HCT116 (cell line): Measurements from ENCODE around the gene EPS15. TPM values are rescaled to one million over a fixed set of nuclear protein-coding genes. Genes with fewer than 3 reads are reported as not detected.

Experiments used
- ATAC-seq: fragments of 200-7000 bp; cut with Tn5 transposase; 2 replicates; pipeline ENCODE4 v1.9.1; 2020; ENCODE audit warnings: mild to moderate bottlenecking, moderate library complexity
- BruUV-seq: library from RNA; stranded (reverse); fragments of 400-500 nt; replicated peaks from 2 replicates; lab custom pipeline; 2021; lab: Mats Ljungman, UMichigan
- CTCF ChIA-PET: fragments of 300-600 bp; sonication (Branson Sonifier 250); formaldehyde crosslinking; loops from one replicate; lab custom pipeline; 2021; ENCODE audit warnings: antibody characterized with exemption; lab: Charles Lee
- POLR2A ChIA-PET: fragments of 300-600, 350-600 bp; sonication (Branson Sonifier 250); formaldehyde crosslinking; loops from one replicate; lab custom pipeline; 2021; ENCODE audit warnings: antibody characterized with exemption; lab: Charles Lee
- RAD21 ChIA-PET, 2 experiments: fragments of 300-600 bp; sonication (Branson Sonifier 250); formaldehyde crosslinking; loops; one replicate each; lab custom pipeline; 2023; ENCODE audit warnings: low total read pairs in 2 of 2; ENCODE audit not compliant: uncharacterized antibody in 2 of 2, unreplicated experiment in 2 of 2, low non-redundant PET in 1 of 2; lab: Charles Lee
- DNase-seq: peaks from one replicate; pipeline ENCODE4 v3.0.0-alpha.2; 2010; ENCODE audit warnings: low read depth, low spot score
- H2AFZ ChIP-seq: fragments of 200-600 bp; shearing (Covaris generic), sonication (generic); 2 replicates; pipeline ENCODE4 v1.6.1; 2017; ENCODE audit warnings: low read depth, mixed run types, mixed read lengths, antibody characterized with exemption, low read length; ENCODE audit not compliant: poor library complexity, severe bottlenecking
- H3K27ac ChIP-seq: 2 replicates; pipeline ENCODE4 v1.5.1; 2012; ENCODE audit warnings: low read depth, low read length
- H3K27me3 ChIP-seq: fragments of 200-600 bp; sonication (generic); 2 replicates; pipeline ENCODE4 v1.6.1; 2016; ENCODE audit warnings: mixed run types, low read length, mixed read lengths; ENCODE audit not compliant: insufficient read depth
- H3K36me3 ChIP-seq, 2 experiments: fragments of 200-500 bp in 1 of 2; fragments of 200-600 bp in 1 of 2; sonication (Bioruptor generic) in 1 of 2; sonication (generic) in 1 of 2; 2 replicates each; pipeline versions ENCODE4 v1.5.1 to v1.6.1; 2014 to 2016; ENCODE audit warnings: low read length in 2 of 2, inconsistent platforms in 1 of 2, mixed read lengths in 1 of 2, mixed run types in 1 of 2; ENCODE audit not compliant: insufficient read depth in 2 of 2, control insufficient read depth in 1 of 2
- H3K4me1 ChIP-seq, 2 experiments: fragments of 200-600 bp in 1 of 2; sonication (generic) in 1 of 2; 2 replicates each; pipeline versions ENCODE4 v1.5.1 to v1.6.1; 2012 to 2017; ENCODE audit warnings: low read length in 2 of 2, inconsistent platforms in 1 of 2, mild to moderate bottlenecking in 1 of 2, mixed read lengths in 1 of 2, mixed run types in 1 of 2, moderate library complexity in 1 of 2; ENCODE audit not compliant: insufficient read depth in 2 of 2, control insufficient read depth in 1 of 2
- H3K4me2 ChIP-seq: fragments of 200-600 bp; sonication (generic); 2 replicates; pipeline ENCODE4 v1.6.1; 2017; ENCODE audit warnings: mixed run types, low read length, mixed read lengths
- H3K4me3 ChIP-seq, 2 experiments: fragments of 200-600 bp in 1 of 2; sonication (generic) in 1 of 2; replicated peaks in 1 of 2; 2 replicates each; pipeline ENCODE4 v1.5.1; 2011 to 2016; ENCODE audit warnings: low read length in 2 of 2, control low read depth in 1 of 2, low read depth in 1 of 2, mild to moderate bottlenecking in 1 of 2, mixed read lengths in 1 of 2, mixed run types in 1 of 2
- H3K79me2 ChIP-seq: fragments of 200-600 bp; sonication (generic); 2 replicates; pipeline ENCODE4 v1.6.1; 2017; ENCODE audit warnings: mild to moderate bottlenecking, mixed run types, low read length, moderate library complexity, mixed read lengths; ENCODE audit not compliant: insufficient read depth
- H3K9ac ChIP-seq: fragments of 200-600 bp; sonication (generic); 2 replicates; pipeline ENCODE4 v1.6.1; 2016; ENCODE audit warnings: low read length, mixed read lengths
- H3K9me2 ChIP-seq: fragments of 200-600 bp; sonication (generic), shearing (Covaris generic); 2 replicates; pipeline ENCODE4 v1.6.1; 2017; ENCODE audit warnings: mixed run types, mild to moderate bottlenecking, moderate library complexity; ENCODE audit not compliant: insufficient read depth
- H3K9me3 ChIP-seq, 2 experiments: fragments of 200-500 bp in 1 of 2; fragments of 200-600 bp in 1 of 2; sonication (Bioruptor generic) in 1 of 2; sonication (generic) in 1 of 2; 2 replicates each; pipeline ENCODE4 v1.6.1; 2014 to 2017; ENCODE audit warnings: low read length in 2 of 2, mixed read lengths in 2 of 2, inconsistent platforms in 1 of 2, low read depth in 1 of 2, mild to moderate bottlenecking in 1 of 2, mixed run types in 1 of 2, moderate library complexity in 1 of 2; ENCODE audit not compliant: control insufficient read depth in 1 of 2, insufficient read depth in 1 of 2
- H4K20me1 ChIP-seq: fragments of 200-600 bp; sonication (generic), shearing (Covaris generic); 2 replicates; pipeline ENCODE4 v1.6.1; 2017; ENCODE audit warnings: mixed run types, mild to moderate bottlenecking, moderate library complexity; ENCODE audit not compliant: insufficient read depth
- CBX3 ChIP-seq: IDR thresholded peaks from 2 replicates; pipeline ENCODE4 v1.6.1; 2012; ENCODE audit warnings: low read depth
- CEBPB ChIP-seq: IDR thresholded peaks from 2 replicates; pipeline ENCODE4 v1.6.1; 2012; ENCODE audit warnings: low read depth
- EZH2 ChIP-seq: fragments of 200-600 bp; sonication (generic); IDR thresholded peaks from 2 replicates; pipeline ENCODE4 v1.6.1; 2017; ENCODE audit warnings: antibody characterized with exemption, mixed run types
- FOSL1 ChIP-seq: IDR thresholded peaks from 2 replicates; pipeline ENCODE4 v1.6.1; 2012; ENCODE audit warnings: low read depth
- JUND ChIP-seq: IDR thresholded peaks from 2 replicates; pipeline ENCODE4 v1.6.1; 2012
- RAD21 ChIP-seq: IDR thresholded peaks from 2 replicates; pipeline ENCODE4 v1.6.1; 2012; ENCODE audit warnings: low read depth, mild to moderate bottlenecking
- SIN3A ChIP-seq: IDR thresholded peaks from 2 replicates; pipeline ENCODE4 v1.6.1; 2012; ENCODE audit warnings: low read depth
- SP1 ChIP-seq: IDR thresholded peaks from 2 replicates; pipeline ENCODE4 v1.6.1; 2012; ENCODE audit warnings: low read depth
- SRF ChIP-seq: IDR thresholded peaks from 2 replicates; pipeline ENCODE4 v1.6.1; 2012; ENCODE audit warnings: low read depth
- YY1 ChIP-seq: IDR thresholded peaks from 2 replicates; pipeline ENCODE4 v1.6.1; 2011; ENCODE audit warnings: low read length, low read depth, moderate library complexity, mild to moderate bottlenecking; ENCODE audit not compliant: insufficient replicate concordance; ENCODE audit errors: extremely low read depth
- intact Hi-C: fragments of 100-400 bp; cut with micrococcal nuclease; formaldehyde crosslinking; loops from 2 replicates; pipeline ENCODE4 v1.10.0; 2022
- total RNA-seq: library from RNA; stranded (reverse); gene quantifications from one replicate; pipeline ENCODE4 v1.2.1, GENCODE V29; 2021; ENCODE audit not compliant: unreplicated experiment
- TF ChIP-seq, protein P1 (sequence below), 3 experiments: fragments of 200-600 bp in 1 of 3; sonication (generic) in 1 of 3; IDR thresholded peaks in 2 of 3; conservative IDR thresholded peaks in 1 of 3; 2 replicates each; pipeline ENCODE4 v1.5.1; 2012 to 2017; ENCODE audit warnings: low read depth in 2 of 3, low read length in 2 of 3, antibody characterized with exemption in 1 of 3, borderline replicate concordance in 1 of 3, control low read depth in 1 of 3, mild to moderate bottlenecking in 1 of 3, mixed read lengths in 1 of 3, mixed run types in 1 of 3, moderate library complexity in 1 of 3; ENCODE audit not compliant: insufficient read depth in 1 of 3
- TF ChIP-seq, protein P2 (sequence below): IDR thresholded peaks from 2 replicates; pipeline ENCODE4 v1.6.1; 2011; ENCODE audit warnings: mild to moderate bottlenecking, low read length, moderate library complexity; ENCODE audit not compliant: insufficient replicate concordance; ENCODE audit errors: extremely low read depth

The EPS15 gene
- total RNA-seq, 1 experiment from 2014 or later, result 41.2 TPM

DNA sequence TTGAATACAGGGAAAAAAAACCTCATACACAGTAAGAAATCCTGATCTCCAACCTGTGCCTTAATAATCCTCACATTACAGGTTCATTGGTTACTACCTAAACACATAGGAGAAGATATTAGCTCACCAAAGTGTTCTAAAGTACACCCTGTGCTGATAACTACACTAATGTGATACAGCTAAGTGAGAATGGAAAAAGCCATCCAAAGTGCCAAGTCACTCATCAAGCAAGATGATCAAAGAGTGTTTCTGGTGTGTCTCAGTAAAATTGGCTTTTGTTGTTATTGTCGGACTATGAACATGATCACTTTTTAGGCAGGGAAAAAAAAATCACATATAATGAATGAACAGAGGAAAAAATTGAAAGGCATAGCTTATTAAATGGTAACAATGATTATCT lies 31.4 kb downstream of the EPS15 start:
- H3K4me2 ChIP-seq, result no peak overlapping the region
- H3K4me1 ChIP-seq, result peaks cover 0 to 3% of the 10 kb centered on the region in 2 experiments; a peak in 1 of 4 replicates
- no peaks in the 10 kb centered on the region for H3K27me3 ChIP-seq
- no peaks in the 10 kb centered on the region for H4K20me1 ChIP-seq
- H2AFZ ChIP-seq, result no peak overlapping the region
- H3K9ac ChIP-seq, result no peak overlapping the region
- POLR2A ChIA-PET, result no interaction called here
- no peaks in the 10 kb centered on the region for H3K9me3 ChIP-seq
- H3K36me3 ChIP-seq, result no peaks in the 10 kb centered on the region
- peaks cover 53% of the 10 kb centered on the region for H3K79me2 ChIP-seq
- H3K4me3 ChIP-seq, result no peak overlapping the region
- DNase-seq, result no peak
- BruUV-seq, result no TSS peak
- ATAC-seq, result no peak
- no peaks in the 10 kb centered on the region for H3K9me2 ChIP-seq
- CTCF ChIA-PET, result no interaction called here
- RAD21 ChIA-PET, result no interaction called here
- H3K27ac ChIP-seq, result no peak overlapping the region
- no peak for TF ChIP-seq FOSL1
- TF ChIP-seq, protein P1, sequence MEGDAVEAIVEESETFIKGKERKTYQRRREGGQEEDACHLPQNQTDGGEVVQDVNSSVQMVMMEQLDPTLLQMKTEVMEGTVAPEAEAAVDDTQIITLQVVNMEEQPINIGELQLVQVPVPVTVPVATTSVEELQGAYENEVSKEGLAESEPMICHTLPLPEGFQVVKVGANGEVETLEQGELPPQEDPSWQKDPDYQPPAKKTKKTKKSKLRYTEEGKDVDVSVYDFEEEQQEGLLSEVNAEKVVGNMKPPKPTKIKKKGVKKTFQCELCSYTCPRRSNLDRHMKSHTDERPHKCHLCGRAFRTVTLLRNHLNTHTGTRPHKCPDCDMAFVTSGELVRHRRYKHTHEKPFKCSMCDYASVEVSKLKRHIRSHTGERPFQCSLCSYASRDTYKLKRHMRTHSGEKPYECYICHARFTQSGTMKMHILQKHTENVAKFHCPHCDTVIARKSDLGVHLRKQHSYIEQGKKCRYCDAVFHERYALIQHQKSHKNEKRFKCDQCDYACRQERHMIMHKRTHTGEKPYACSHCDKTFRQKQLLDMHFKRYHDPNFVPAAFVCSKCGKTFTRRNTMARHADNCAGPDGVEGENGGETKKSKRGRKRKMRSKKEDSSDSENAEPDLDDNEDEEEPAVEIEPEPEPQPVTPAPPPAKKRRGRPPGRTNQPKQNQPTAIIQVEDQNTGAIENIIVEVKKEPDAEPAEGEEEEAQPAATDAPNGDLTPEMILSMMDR (IDR thresholded peaks at IDR 0.05 in 2 of 3, conservative IDR thresholded peaks at IDR 0.05 in 1 of 3; ENCODE audit: borderline replicate concordance in 1 of 3, insufficient read depth in 1 of 3, low read depth in 2 of 3, low read length in 2 of 3), result no peak
- TF ChIP-seq CEBPB, result no peak
- TF ChIP-seq EZH2, result no peak
- TF ChIP-seq JUND, result no peak
- TF ChIP-seq CBX3, result no peak
- TF ChIP-seq YY1, result no peak
- TF ChIP-seq SP1, result no peak
- no peak for TF ChIP-seq SIN3A
- no peak for TF ChIP-seq SRF
- TF ChIP-seq, protein P2, sequence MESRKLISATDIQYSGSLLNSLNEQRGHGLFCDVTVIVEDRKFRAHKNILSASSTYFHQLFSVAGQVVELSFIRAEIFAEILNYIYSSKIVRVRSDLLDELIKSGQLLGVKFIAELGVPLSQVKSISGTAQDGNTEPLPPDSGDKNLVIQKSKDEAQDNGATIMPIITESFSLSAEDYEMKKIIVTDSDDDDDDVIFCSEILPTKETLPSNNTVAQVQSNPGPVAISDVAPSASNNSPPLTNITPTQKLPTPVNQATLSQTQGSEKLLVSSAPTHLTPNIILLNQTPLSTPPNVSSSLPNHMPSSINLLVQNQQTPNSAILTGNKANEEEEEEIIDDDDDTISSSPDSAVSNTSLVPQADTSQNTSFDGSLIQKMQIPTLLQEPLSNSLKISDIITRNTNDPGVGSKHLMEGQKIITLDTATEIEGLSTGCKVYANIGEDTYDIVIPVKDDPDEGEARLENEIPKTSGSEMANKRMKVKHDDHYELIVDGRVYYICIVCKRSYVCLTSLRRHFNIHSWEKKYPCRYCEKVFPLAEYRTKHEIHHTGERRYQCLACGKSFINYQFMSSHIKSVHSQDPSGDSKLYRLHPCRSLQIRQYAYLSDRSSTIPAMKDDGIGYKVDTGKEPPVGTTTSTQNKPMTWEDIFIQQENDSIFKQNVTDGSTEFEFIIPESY, result no peak
- no peak for TF ChIP-seq RAD21
- intact Hi-C loops, result no loop called here
